DMS53 (cell line): ENCODE measurements around the gene TTC28.
A peak's percentile ranks its signal among the peaks of the same experiment; 100 is the strongest.
"Not testable (repeated sequence)": the region's sequence is repeated elsewhere in the genome, so short reads cannot be mapped to it uniquely, and the experiment has no call there.

Source experiments
- DNase-seq: peaks from one replicate; lab custom pipeline; 2025; lab: John Stamatoyannopoulos, UW

TTC28 gene

GRCh38 chr22:28406246-28406645 is 273.4 kb downstream of the TTC28 start:
- DNase-seq, result no peak

- DNase-seq, result no peak
Measured at GRCh38 chr22:28405588-28405987, 274.1 kb downstream of the TTC28 start.

GRCh38 chr22:28402539-28402938 is 277.1 kb downstream of the TTC28 start:
- DNase-seq, result no peak

- no peak for DNase-seq
Measured at GRCh38 chr22:28402060-28402459, 277.6 kb downstream of the TTC28 start.

GRCh38 chr22:28398981-28399380 is 280.7 kb downstream of the TTC28 start:
- no peak for DNase-seq

- DNase-seq, result no peak
Measured at GRCh38 chr22:28398355-28398754, 281.3 kb downstream of the TTC28 start.

- DNase-seq, result no peak
Measured at GRCh38 chr22:28397306-28397705, 282.3 kb downstream of the TTC28 start.

- DNase-seq, result peak; percentile 4
Measured at GRCh38 chr22:28395920-28396753, 283.5 kb downstream of the TTC28 start.

- DNase-seq, result no peak
Measured at GRCh38 chr22:28395520-28395919, 284.1 kb downstream of the TTC28 start.

- no peak for DNase-seq
Measured at GRCh38 chr22:28394513-28395110, 285.0 kb downstream of the TTC28 start.

GRCh38 chr22:28381429-28382167 is 298.0 kb downstream of the TTC28 start:
- no peak for DNase-seq

- DNase-seq, result no peak
Measured at GRCh38 chr22:28379951-28380350, 299.7 kb downstream of the TTC28 start.

- DNase-seq, result no peak
Measured at GRCh38 chr22:28379075-28379779, 300.4 kb downstream of the TTC28 start.

GRCh38 chr22:28375761-28376534 is 303.7 kb downstream of the TTC28 start:
- no peak for DNase-seq

GRCh38 chr22:28373831-28374230 is 305.8 kb downstream of the TTC28 start:
- no peak for DNase-seq

GRCh38 chr22:28369854-28370253 is 309.8 kb downstream of the TTC28 start:
- DNase-seq, result no peak

- peak; percentile 17 for DNase-seq
Measured at GRCh38 chr22:28366856-28367255, 312.8 kb downstream of the TTC28 start.

GRCh38 chr22:28365371-28365770 is 314.3 kb downstream of the TTC28 start:
- DNase-seq, result no peak

- DNase-seq, result not testable (repeated sequence)
Measured at GRCh38 chr22:28364105-28364504, 315.5 kb downstream of the TTC28 start.

GRCh38 chr22:28360939-28361338 is 318.7 kb downstream of the TTC28 start:
- no peak for DNase-seq

GRCh38 chr22:28358312-28358711 is 321.3 kb downstream of the TTC28 start:
- DNase-seq, result no peak
